ENCODE data around the gene ATF6.

- no peak for TF ChIP-seq EP300 (IDR thresholded peaks at IDR 0.05)
- no peak for TF ChIP-seq CTCF (IDR thresholded peaks at IDR 0.05)
- no peak for TF ChIP-seq POLR2A (IDR thresholded peaks at IDR 0.05)
Observed at GRCh38 chr1:161944381-161944780, 178.3 kb downstream of the ATF6 start.
